ENCODE results near the gene CFAP251. TPM values are rescaled to one million over a fixed set of nuclear protein-coding genes. Genes with fewer than 3 reads are reported as not detected.

CFAP251 gene
- total RNA-seq, 2 experiments from 2014 or later: 4.1 to 4.7 TPM

DNA sequence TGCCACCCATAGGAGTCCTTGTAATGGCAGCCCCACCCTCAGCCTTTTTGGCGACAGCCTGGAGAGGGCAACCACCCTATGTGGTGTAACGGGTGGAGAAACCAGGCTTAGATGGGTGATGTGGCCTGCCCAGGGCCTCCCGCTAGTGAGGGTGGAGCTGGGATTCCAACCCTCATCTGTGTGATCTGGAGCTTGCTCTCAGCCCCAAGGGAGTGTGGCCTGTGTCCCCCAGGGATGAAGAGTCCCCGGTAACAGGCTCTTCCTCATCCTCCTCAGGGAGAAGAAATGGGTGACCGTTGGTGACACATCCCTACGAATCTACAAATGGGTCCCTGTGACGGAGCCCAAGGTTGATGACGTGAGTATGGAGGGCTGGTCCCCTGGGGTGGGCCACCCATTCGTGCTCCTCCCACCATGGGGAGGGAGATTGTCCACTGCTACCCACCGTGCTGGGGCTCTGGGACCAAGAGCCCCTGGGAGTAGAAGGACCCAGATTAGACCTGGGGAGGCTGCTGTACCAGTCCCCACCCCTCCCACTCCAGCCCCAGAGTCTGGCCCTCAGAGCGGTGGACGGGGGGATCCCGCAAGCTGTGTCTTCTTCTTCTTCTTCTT lies 112.1 kb downstream of the CFAP251 start:
- Histone ChIP-seq H3K9me3 (ENCODE audit: low read length) (no peaks in the 10 kb centered on the region), H3K27ac (ENCODE audit: low read depth, low read length, poor library complexity, severe bottlenecking) (peak overlapping the region; percentile 94), H3K4me2 (ENCODE audit: low read length) (peak overlapping the region; percentile 86; the same call in 1 of the 2 replicates), H3K4me3 (ENCODE audit: low read depth, low read length, poor library complexity, severe bottlenecking) (no peak overlapping the region), H3K79me2 (ENCODE audit: insufficient read depth, low read depth, low read length) (peaks cover 100% of the 10 kb centered on the region), H3K36me3 (ENCODE audit: insufficient read depth, low read length) (peaks cover 73% of the 10 kb centered on the region), H4K20me1 (ENCODE audit: insufficient read depth, low read length) (no peaks in the 10 kb centered on the region), H3K9me2 (ENCODE audit: insufficient read depth, low read length) (no peaks in the 10 kb centered on the region), H2AFZ (ENCODE audit: low read length) (no peak overlapping the region), H3K4me1 (ENCODE audit: insufficient read depth, low read length, poor library complexity, severe bottlenecking) (peaks cover 74% of the 10 kb centered on the region)
- ChIA-PET POLR2A (no interaction called here), CTCF (ENCODE audit: unreplicated experiment) (no interaction called here)
- TF ChIP-seq, protein P1, sequence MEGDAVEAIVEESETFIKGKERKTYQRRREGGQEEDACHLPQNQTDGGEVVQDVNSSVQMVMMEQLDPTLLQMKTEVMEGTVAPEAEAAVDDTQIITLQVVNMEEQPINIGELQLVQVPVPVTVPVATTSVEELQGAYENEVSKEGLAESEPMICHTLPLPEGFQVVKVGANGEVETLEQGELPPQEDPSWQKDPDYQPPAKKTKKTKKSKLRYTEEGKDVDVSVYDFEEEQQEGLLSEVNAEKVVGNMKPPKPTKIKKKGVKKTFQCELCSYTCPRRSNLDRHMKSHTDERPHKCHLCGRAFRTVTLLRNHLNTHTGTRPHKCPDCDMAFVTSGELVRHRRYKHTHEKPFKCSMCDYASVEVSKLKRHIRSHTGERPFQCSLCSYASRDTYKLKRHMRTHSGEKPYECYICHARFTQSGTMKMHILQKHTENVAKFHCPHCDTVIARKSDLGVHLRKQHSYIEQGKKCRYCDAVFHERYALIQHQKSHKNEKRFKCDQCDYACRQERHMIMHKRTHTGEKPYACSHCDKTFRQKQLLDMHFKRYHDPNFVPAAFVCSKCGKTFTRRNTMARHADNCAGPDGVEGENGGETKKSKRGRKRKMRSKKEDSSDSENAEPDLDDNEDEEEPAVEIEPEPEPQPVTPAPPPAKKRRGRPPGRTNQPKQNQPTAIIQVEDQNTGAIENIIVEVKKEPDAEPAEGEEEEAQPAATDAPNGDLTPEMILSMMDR (conservative IDR thresholded peaks at IDR 0.05; ENCODE audit: low read length): no peak
- no peak for TF ChIP-seq EZH2phosphoT487 (IDR thresholded peaks at IDR 0.05; ENCODE audit: borderline replicate concordance, low read depth, low read length)
- no TSS peak for BruUV-seq (replicated peaks)
- DNase-seq (ENCODE audit: low spot score): no peak
- intact Hi-C loops (cut with micrococcal nuclease; ENCODE audit: unreplicated experiment): no loop called here

DNA sequence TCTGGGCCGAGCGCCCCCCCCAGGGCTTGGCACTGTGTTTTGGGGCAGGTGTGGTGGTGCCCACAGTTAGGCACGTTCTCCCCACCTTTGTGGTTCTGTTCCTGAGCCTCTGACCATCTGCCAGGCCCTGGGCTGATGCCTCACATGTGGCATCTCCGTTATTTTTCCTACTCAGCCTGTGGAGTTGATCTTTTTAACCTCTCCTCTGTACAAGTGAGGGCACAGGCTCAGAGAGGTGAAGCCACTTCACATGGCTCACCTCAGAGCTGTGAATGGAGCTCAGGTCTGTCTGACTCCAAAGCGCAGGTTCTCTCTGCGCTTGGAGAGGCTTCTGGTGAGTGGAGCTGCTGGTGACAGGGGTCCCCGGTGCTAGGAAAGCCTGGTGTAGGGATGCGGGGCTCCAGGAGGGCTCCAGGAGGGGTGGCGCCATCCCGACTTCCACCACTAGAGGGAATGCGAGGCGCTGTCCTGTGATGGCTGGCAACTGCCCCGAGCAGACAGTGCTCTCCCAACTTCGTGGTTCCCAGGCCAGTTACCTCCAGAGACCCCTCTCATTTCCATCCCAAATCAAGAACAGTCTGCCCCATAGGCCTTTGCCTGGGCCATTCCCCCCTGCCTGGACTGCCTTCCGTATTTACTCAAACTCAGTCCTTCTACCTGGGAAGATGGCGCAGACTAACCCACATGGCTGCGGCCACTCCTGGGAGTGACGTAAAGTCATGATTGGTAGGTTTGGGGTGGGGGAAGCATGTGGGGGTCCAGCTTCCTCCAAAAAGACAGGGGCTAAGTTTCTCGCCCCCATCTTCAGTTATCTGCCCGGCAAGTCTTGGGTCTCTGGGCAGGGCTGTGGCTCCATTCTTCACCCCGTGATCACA lies 113.2 kb downstream of the CFAP251 start:
- ChIA-PET POLR2A (interaction anchor here (0.6 to 1.6 kb wide), 2 partner anchors 25 to 30 kb away, joined by 4 to 10 read pairs; no protein-coding TSS in a partner anchor), CTCF (ENCODE audit: unreplicated experiment) (interaction anchor here (0.6 to 1.1 kb wide), 2 partner anchors 115 to 123 kb away, joined by 3 read pairs; no protein-coding TSS in a partner anchor)
- peak overlapping the region; percentile 94 for H3K27ac ChIP-seq (ENCODE audit: low read depth, low read length, poor library complexity, severe bottlenecking)
- peaks cover 100% of the 10 kb centered on the region for H3K79me2 ChIP-seq (ENCODE audit: insufficient read depth, low read depth, low read length)
- no peaks in the 10 kb centered on the region for H3K9me2 ChIP-seq (ENCODE audit: insufficient read depth, low read length)
- peaks cover 64% of the 10 kb centered on the region for H3K4me1 ChIP-seq (ENCODE audit: insufficient read depth, low read length, poor library complexity, severe bottlenecking)
- peaks cover 79% of the 10 kb centered on the region for H3K36me3 ChIP-seq (ENCODE audit: insufficient read depth, low read length)
- no peak overlapping the region for H2AFZ ChIP-seq (ENCODE audit: low read length)
- BruUV-seq (replicated peaks): no TSS peak
- peak; percentile 49 for DNase-seq (ENCODE audit: low spot score)
- no peaks in the 10 kb centered on the region for H4K20me1 ChIP-seq (ENCODE audit: insufficient read depth, low read length)
- H3K4me3 ChIP-seq (ENCODE audit: low read depth, low read length, poor library complexity, severe bottlenecking): peak overlapping the region; percentile 33
- intact Hi-C loops (cut with micrococcal nuclease; ENCODE audit: unreplicated experiment): no loop called here
- peak overlapping the region; percentile 65 for H3K4me2 ChIP-seq (ENCODE audit: low read length)
- no peaks in the 10 kb centered on the region for H3K9me3 ChIP-seq (ENCODE audit: low read length)
- TF ChIP-seq, protein P1 (conservative IDR thresholded peaks at IDR 0.05; ENCODE audit: low read length): peak; percentile 81
- no peak for TF ChIP-seq EZH2phosphoT487 (IDR thresholded peaks at IDR 0.05; ENCODE audit: borderline replicate concordance, low read depth, low read length)
